Body of pancreas (tissue), 4 donors: Measurements from ENCODE around the gene TOP1. TPM values are rescaled to one million over a fixed set of nuclear protein-coding genes. Genes with fewer than 3 reads are reported as not detected.

Experiments used
- ATAC-seq: fragments of 150-250 bp; one replicate; pipeline ENCODE4 v1.9.1; 2016
- DNase-seq, 4 donors: peaks; one replicate each; pipeline ENCODE4 v3.0.0-alpha.2; 2019
- H3K27ac ChIP-seq, 4 donors: fragments of 200-600 bp; sonication (generic); 1 replicate in 3 of 4; 2 replicates in 1 of 4; pipeline versions ENCODE4 v1.5.1 to v1.6.1; 2016 to 2019; ENCODE audit warnings: mild to moderate bottlenecking in 1 of 4, mixed read lengths in 1 of 4, moderate library complexity in 1 of 4
- H3K27me3 ChIP-seq, 2 donors: fragments of 200-600 bp; sonication (generic); one replicate each; pipeline ENCODE4 v1.6.0; 2016; ENCODE audit warnings: mild to moderate bottlenecking in 1 of 2
- H3K36me3 ChIP-seq, 2 donors: fragments of 200-600 bp; sonication (generic); replicated peaks in 1 of 2; 2 replicates each; pipeline ENCODE4 v1.5.1; 2016; ENCODE audit warnings: low read depth in 2 of 2; ENCODE audit not compliant: insufficient read depth in 1 of 2
- H3K4me1 ChIP-seq: fragments of 200-600 bp; sonication (generic); one replicate; pipeline ENCODE4 v1.6.0; 2016
- H3K4me3 ChIP-seq, 2 donors: fragments of 200-600 bp; sonication (generic); 1 replicate in 1 of 2; 2 replicates in 1 of 2; pipeline ENCODE4 v1.5.1; 2016 to 2019
- H3K9me3 ChIP-seq, 3 donors: fragments of 200-600 bp; sonication (generic); 1 replicate in 2 of 3; 2 replicates in 1 of 3; pipeline ENCODE4 v1.5.1; 2016
- CTCF ChIP-seq, 7 experiments: fragments of 450-650 bp in 4 of 7; fragments of 200-600 bp in 3 of 7; sonication (generic) in 3 of 7; IDR thresholded peaks; one replicate each; pipeline ENCODE4 v1.5.1; 2016 to 2019; ENCODE audit warnings: antibody characterized with exemption in 7 of 7
- POLR2A ChIP-seq, 3 donors: fragments of 450-650 bp; IDR thresholded peaks; one replicate each; pipeline ENCODE4 v1.6.1; 2016; ENCODE audit warnings: antibody characterized with exemption in 3 of 3, mild to moderate bottlenecking in 2 of 3
- WGBS, 2 donors: methylation state at CpG; one replicate each; pipeline ENCODE4 v1.1.5; 2017; 5-methylcytosine and 5-hydroxymethylcytosine counted together
- intact Hi-C: fragments of 100-400 bp; cut with DNase I; formaldehyde crosslinking; loops from one replicate; pipeline ENCODE4 v1.15.1; 2023
- total RNA-seq, 2 donors: library from RNA; depleted of rRNA; stranded (reverse); fragments of >200 nt; gene quantifications; one replicate each; pipeline ENCODE4 v1.1.0, GENCODE V29; 2016

The TOP1 gene
- total RNA-seq, 2 donors from 2014 or later: 12.2 to 18.5 TPM

- Histone ChIP-seq H3K27ac (no peak overlapping the region), H3K9me3 (no peaks in the 10 kb centered on the region), H3K4me3 (no peak overlapping the region), H3K36me3 (no peaks in the 10 kb centered on the region), H3K27me3 (no peaks in the 10 kb centered on the region), H3K4me1 (peaks cover 6% of the 10 kb centered on the region)
- ATAC-seq (peak; percentile 97), DNase-seq (peak; percentile 78 to 86 (median 83))
- intact Hi-C loops: no loop called here
- TF ChIP-seq CTCF (IDR thresholded peaks at IDR 0.05) (peak; percentile 55 to 89 (median 83)), POLR2A (IDR thresholded peaks at IDR 0.05) (no peak)
- 24 to 32% methylated on average over 10 of the region's 10 CpGs for WGBS, 2 donors
These were observed 38.0 kb upstream of the TOP1 start for GRCh38 chr20:40990542-40991120.

GRCh38 chr20:40991181-40991889, 37.3 kb upstream of the TOP1 start:
- H3K27me3 ChIP-seq: no peaks in the 10 kb centered on the region
- no peak for ATAC-seq
- peak in 1 of 3 donors; percentile 28 for TF ChIP-seq POLR2A (IDR thresholded peaks at IDR 0.05)
- no peak for TF ChIP-seq CTCF (IDR thresholded peaks at IDR 0.05)
- no peaks in the 10 kb centered on the region for H3K9me3 ChIP-seq
- H3K36me3 ChIP-seq: no peaks in the 10 kb centered on the region
- peaks cover 6% of the 10 kb centered on the region for H3K4me1 ChIP-seq
- WGBS, 2 donors: 59 to 83% methylated on average over 2 of the region's 2 CpGs
- no peak overlapping the region for H3K4me3 ChIP-seq
- H3K27ac ChIP-seq: peak overlapping the region in 1 of 4 donors; percentile 33
- intact Hi-C loops: no loop called here
- DNase-seq: peak in 1 of 4 donors; percentile 62

- Histone ChIP-seq H3K27me3 (no peaks in the 10 kb centered on the region), H3K27ac (no peak overlapping the region), H3K9me3 (no peaks in the 10 kb centered on the region), H3K4me3 (no peak overlapping the region), H3K4me1 (peaks cover 6% of the 10 kb centered on the region), H3K36me3 (no peaks in the 10 kb centered on the region)
- intact Hi-C loops: no loop called here
- no peak for TF ChIP-seq CTCF (IDR thresholded peaks at IDR 0.05)
- no peak for TF ChIP-seq POLR2A (IDR thresholded peaks at IDR 0.05)
- DNase-seq (no peak), ATAC-seq (no peak)
- WGBS, 2 donors: 72 to 75% methylated on average over 2 of the region's 2 CpGs
These were observed 36.1 kb upstream of the TOP1 start for GRCh38 chr20:40992349-40993113.

- Histone ChIP-seq H3K36me3 (no peaks in the 10 kb centered on the region), H3K4me1 (peaks cover 6% of the 10 kb centered on the region), H3K9me3 (no peaks in the 10 kb centered on the region), H3K27me3 (no peaks in the 10 kb centered on the region), H3K4me3 (no peak overlapping the region), H3K27ac (no peak overlapping the region)
- intact Hi-C loops: no loop called here
- DNase-seq (no peak), ATAC-seq (no peak)
- TF ChIP-seq POLR2A (IDR thresholded peaks at IDR 0.05) (no peak), CTCF (IDR thresholded peaks at IDR 0.05) (no peak)
- WGBS, 2 donors: 75 to 81% methylated on average over 5 of the region's 5 CpGs
These were observed 34.7 kb upstream of the TOP1 start for GRCh38 chr20:40993794-40994540.
